DND-41 (cell line): ENCODE measurements around the gene SPATA6.

ENCODE experiments used
- ATAC-seq: fragments of 200-7000 bp; cut with Tn5 transposase; 3 replicates; pipeline ENCODE4 v1.9.1; 2021; ENCODE audit warnings: low read depth; ENCODE audit not compliant: insufficient read depth
- DNase-seq: peaks from one replicate; pipeline ENCODE4 v3.0.0-alpha.2; 2020
- H2AFZ ChIP-seq: 2 replicates; pipeline ENCODE4 v1.6.0; 2012; ENCODE audit warnings: low read depth, low read length
- H3K27ac ChIP-seq: 2 replicates; pipeline ENCODE4 v1.5.1; 2012; ENCODE audit warnings: low read length, inconsistent platforms
- H3K27me3 ChIP-seq: fragments of 200-600 bp; sonication (generic); 2 replicates; pipeline ENCODE4 v1.6.0; 2012; ENCODE audit warnings: low read length, mild to moderate bottlenecking, inconsistent platforms; ENCODE audit not compliant: insufficient read depth, poor library complexity
- H3K36me3 ChIP-seq: 2 replicates; pipeline ENCODE4 v1.5.1; 2012; ENCODE audit warnings: low read length, inconsistent platforms; ENCODE audit not compliant: insufficient read depth
- H3K4me1 ChIP-seq: 2 replicates; pipeline ENCODE4 v1.5.1; 2012; ENCODE audit warnings: mild to moderate bottlenecking, low read length; ENCODE audit not compliant: insufficient read depth
- H3K4me2 ChIP-seq: 2 replicates; pipeline ENCODE4 v1.6.0; 2012; ENCODE audit warnings: mild to moderate bottlenecking, moderate library complexity, low read length, inconsistent platforms; ENCODE audit not compliant: insufficient read depth
- H3K4me3 ChIP-seq, 2 experiments: fragments of 200-600 bp in 1 of 2; shearing (Covaris generic) in 1 of 2; 2 replicates each; pipeline ENCODE4 v1.5.1; 2012 to 2016; ENCODE audit warnings: inconsistent platforms in 2 of 2, low read length in 2 of 2, mild to moderate bottlenecking in 2 of 2, low read depth in 1 of 2, moderate library complexity in 1 of 2
- H3K79me2 ChIP-seq: 2 replicates; pipeline ENCODE4 v1.6.0; 2012; ENCODE audit warnings: low read length, inconsistent platforms; ENCODE audit not compliant: insufficient read depth
- H3K9ac ChIP-seq: 2 replicates; pipeline ENCODE4 v1.6.0; 2012; ENCODE audit warnings: low read depth, mild to moderate bottlenecking, inconsistent platforms, low read length, moderate library complexity
- H3K9me3 ChIP-seq: 2 replicates; pipeline ENCODE4 v1.5.1; 2012; ENCODE audit warnings: low read length, moderate library complexity, mild to moderate bottlenecking, inconsistent platforms; ENCODE audit not compliant: insufficient read depth, severe bottlenecking
- H4K20me1 ChIP-seq: 2 replicates; pipeline ENCODE4 v1.6.0; 2012; ENCODE audit warnings: low read length; ENCODE audit not compliant: insufficient read depth
- CTCF ChIP-seq: IDR thresholded peaks from 2 replicates; pipeline ENCODE4 v1.5.1; 2012; ENCODE audit warnings: borderline replicate concordance, low read length, moderate library complexity, mild to moderate bottlenecking; ENCODE audit not compliant: poor library complexity, severe bottlenecking; ENCODE audit errors: extremely low read depth
- EZH2 ChIP-seq: IDR thresholded peaks from 3 replicates; pipeline ENCODE4 v1.6.1; 2012; ENCODE audit warnings: borderline replicate concordance, low read depth, mild to moderate bottlenecking, moderate library complexity, low read length, inconsistent platforms; ENCODE audit not compliant: severe bottlenecking

The SPATA6 gene

DNA sequence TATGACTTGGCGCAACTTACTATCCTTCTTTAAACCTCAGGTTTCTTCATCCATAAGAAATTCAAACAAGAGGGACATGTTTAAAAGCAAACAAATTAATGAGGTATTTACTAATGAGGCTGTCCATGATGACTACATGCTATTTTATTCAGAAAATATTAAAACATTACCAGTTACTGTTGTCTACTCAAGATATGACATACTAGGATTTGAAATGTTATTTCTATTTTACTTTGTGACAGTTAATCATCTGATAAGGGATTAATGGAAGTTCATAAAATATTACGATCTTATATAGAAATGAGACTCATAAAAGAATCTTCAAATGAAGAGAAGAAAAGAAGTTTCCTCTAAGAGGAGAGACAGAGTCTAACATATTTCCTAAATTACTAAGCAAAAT lies 80.1 kb downstream of the SPATA6 start:
- DNase-seq (no peak), ATAC-seq (no peak)
- Histone ChIP-seq H3K4me2 (no peak overlapping the region), H3K27ac (no peak overlapping the region), H3K36me3 (no peaks in the 10 kb centered on the region), H4K20me1 (no peaks in the 10 kb centered on the region), H3K4me3 (no peak overlapping the region), H3K9ac (no peak overlapping the region), H3K79me2 (no peaks in the 10 kb centered on the region), H3K4me1 (no peaks in the 10 kb centered on the region), H3K27me3 (no peaks in the 10 kb centered on the region), H3K9me3 (peaks cover 2% of the 10 kb centered on the region), H2AFZ (no peak overlapping the region)
- TF ChIP-seq CTCF (no peak), EZH2 (no peak)

- ATAC-seq (no peak), DNase-seq (no peak)
- H3K79me2 ChIP-seq = no peaks in the 10 kb centered on the region
- no peak overlapping the region for H3K4me2 ChIP-seq
- TF ChIP-seq EZH2 (no peak), CTCF (no peak)
- no peaks in the 10 kb centered on the region for H3K27me3 ChIP-seq
- no peak overlapping the region for H2AFZ ChIP-seq
- H3K9me3 ChIP-seq = peaks cover 2% of the 10 kb centered on the region
- no peaks in the 10 kb centered on the region for H4K20me1 ChIP-seq
- no peak overlapping the region for H3K27ac ChIP-seq
- H3K4me1 ChIP-seq = no peaks in the 10 kb centered on the region
- H3K9ac ChIP-seq = no peak overlapping the region
- no peaks in the 10 kb centered on the region for H3K36me3 ChIP-seq
- H3K4me3 ChIP-seq = no peak overlapping the region
Observed at GRCh38 chr1:48387409-48387808, 84.6 kb downstream of the SPATA6 start.

DNA sequence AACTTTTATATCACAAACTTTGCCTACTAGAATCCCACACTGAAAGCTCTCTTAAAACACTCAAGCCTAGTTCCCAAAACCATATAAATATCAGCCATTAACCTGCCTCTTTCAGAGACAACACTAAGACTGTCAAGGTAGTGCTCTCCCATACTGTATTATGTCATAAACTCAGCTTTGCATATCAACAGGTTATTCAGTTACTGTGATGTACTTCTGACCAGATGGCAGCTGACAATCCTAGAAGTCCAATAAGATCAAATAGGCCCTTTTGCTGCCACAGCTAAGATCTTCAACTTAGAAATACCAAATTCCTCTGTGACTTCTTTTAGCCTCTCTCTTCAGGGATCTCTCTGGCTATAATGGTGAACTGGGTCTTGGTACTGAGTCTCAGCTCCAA lies 97.2 kb downstream of the SPATA6 start:
- Histone ChIP-seq H3K4me3 (no peak overlapping the region), H3K9me3 (peaks cover 6% of the 10 kb centered on the region), H3K79me2 (no peaks in the 10 kb centered on the region), H3K4me2 (no peak overlapping the region), H2AFZ (no peak overlapping the region), H3K36me3 (no peaks in the 10 kb centered on the region), H3K9ac (no peak overlapping the region), H3K27me3 (no peaks in the 10 kb centered on the region), H3K4me1 (no peaks in the 10 kb centered on the region), H3K27ac (no peak overlapping the region), H4K20me1 (no peaks in the 10 kb centered on the region)
- DNase-seq (no peak), ATAC-seq (no peak)
- no peak for TF ChIP-seq CTCF
- TF ChIP-seq EZH2 = no peak

DNA sequence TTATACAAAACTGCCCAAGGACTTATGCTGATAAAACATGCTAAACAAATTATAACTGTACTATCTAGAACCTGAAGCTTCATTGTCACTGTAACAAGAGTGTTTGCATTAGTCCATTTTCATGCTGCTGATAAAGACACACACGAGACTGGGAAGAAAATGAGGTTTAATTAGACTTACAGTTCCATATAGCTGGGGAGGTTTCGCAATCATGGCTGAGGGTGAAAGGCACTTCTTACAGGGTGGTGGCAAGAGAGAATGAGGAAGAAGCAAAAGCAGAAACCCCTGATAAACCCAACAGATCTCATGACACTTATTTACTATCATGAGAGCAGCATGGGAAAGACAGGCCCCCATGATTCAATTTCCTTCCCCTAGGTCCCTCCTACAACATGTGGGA lies 100.4 kb downstream of the SPATA6 start:
- DNase-seq (no peak), ATAC-seq (no peak)
- no peak overlapping the region for H3K4me2 ChIP-seq
- H3K27me3 ChIP-seq = no peaks in the 10 kb centered on the region
- no peaks in the 10 kb centered on the region for H3K79me2 ChIP-seq
- H3K4me3 ChIP-seq = no peak overlapping the region
- no peak overlapping the region for H3K9ac ChIP-seq
- no peak overlapping the region for H3K27ac ChIP-seq
- TF ChIP-seq EZH2 (no peak), CTCF (no peak)
- H4K20me1 ChIP-seq = no peaks in the 10 kb centered on the region
- no peaks in the 10 kb centered on the region for H3K4me1 ChIP-seq
- H2AFZ ChIP-seq = no peak overlapping the region
- no peaks in the 10 kb centered on the region for H3K36me3 ChIP-seq
- H3K9me3 ChIP-seq = peaks cover 6% of the 10 kb centered on the region
